NK-92 (cell line): Measurements from ENCODE around the gene DHCR7.

Source experiments
- DNase-seq: peaks from one replicate; lab custom pipeline; 2025; ENCODE audit not compliant: unreplicated experiment; lab: John Stamatoyannopoulos, UW

The DHCR7 gene

DNA sequence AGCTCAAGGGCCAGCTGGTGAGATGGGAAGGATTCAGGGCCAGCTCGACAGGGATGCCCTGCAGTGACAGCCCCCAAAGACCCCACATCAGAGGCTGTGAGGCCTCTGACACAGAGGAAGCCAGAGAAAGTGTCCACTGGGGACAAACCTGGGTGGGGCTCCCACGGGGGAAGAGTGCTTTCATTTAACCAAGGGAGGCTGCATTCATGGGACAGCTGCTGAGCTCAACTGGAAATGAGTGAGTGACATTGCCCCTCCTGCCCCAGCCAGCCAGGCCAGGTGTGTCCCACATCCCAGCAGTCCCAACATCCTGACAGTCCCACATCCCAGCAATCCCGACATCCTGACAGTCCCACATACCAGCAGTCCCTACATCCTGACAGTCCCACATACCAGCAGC is 61.0 kb downstream of the DHCR7 start:
- no peak for DNase-seq

DNA sequence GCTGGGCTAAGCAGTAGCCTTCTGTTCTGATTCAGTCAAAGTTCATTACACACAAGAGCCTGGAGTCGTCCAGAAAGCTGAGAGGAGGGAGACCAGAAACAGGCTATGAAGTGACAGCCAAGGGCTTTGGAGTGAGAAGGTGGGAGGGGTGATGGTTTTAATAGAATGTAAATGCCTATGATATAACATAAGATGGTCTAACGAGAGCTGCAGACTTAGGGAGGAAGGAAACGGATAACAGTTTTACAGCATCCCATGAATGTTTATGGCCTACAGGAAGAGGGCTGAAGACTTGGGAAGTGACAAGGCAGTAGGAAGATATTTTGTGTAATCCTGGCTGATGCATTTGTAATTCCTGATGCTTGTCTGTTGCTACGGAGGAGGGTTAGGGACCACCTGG is 62.0 kb downstream of the DHCR7 start:
- no peak for DNase-seq

DNA sequence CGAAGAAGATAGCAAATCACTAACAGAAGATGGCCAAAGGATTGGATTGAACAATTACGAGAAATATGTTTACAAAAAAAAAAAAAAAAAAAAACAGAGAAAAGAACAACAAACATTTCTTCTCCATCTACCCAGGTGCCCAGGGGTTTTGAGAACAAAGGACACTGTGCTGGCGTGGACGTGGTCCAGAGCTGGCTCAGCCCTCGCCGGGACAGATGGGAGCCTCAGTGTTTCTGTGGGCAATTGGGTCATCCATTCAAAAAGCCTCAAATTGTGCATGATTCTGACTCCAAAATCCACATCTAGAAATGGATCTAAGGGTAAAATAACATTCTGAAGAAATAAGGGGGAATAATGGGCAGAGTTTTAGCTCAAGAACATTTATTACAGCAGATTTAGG is 63.1 kb downstream of the DHCR7 start:
- no peak for DNase-seq

DNA sequence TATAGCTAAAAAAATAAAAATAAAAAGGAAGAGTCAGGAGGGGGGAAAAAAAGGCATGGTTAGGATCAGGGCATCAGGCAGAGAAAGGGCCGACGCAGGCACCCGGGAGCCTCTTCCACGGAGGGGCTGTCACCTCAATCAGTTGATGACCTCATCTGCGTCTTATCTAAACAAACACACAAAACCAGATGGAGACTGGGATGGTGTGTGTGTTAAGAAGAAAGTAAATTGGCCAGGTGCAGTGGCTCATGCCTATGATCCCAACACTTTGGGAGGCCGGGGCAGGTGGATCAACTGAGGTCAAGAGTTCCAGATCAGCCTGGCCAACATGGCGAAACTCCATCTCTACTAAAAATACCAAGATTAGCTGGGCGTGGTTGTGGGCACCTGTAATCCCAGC is 63.6 kb downstream of the DHCR7 start:
- DNase-seq: no peak
